SK-N-SH treated with all-trans-retinoic acid at 6 μM for 48 hours (cell line): ENCODE results near the gene BRD7.

Source experiments
- ATAC-seq: fragments of 200-7000 bp; cut with Tn5 transposase; 3 replicates; pipeline ENCODE4 v1.9.1; 2020; ENCODE audit warnings: mild to moderate bottlenecking, moderate library complexity
- BACH2 ChIP-seq: fragments of 250-450 bp; sonication (Bioruptor Pico); IDR thresholded peaks from 2 replicates; pipeline ENCODE4 v1.9.0; 2021; ENCODE audit warnings: mild to moderate bottlenecking, borderline replicate concordance
- CSDC2 ChIP-seq: fragments of 250-450 bp; sonication (Bioruptor Pico); IDR thresholded peaks from 2 replicates; pipeline ENCODE4 v1.5.0; 2020; ENCODE audit warnings: mild to moderate bottlenecking, moderate library complexity
- CSRNP3 ChIP-seq: fragments of 250-450 bp; sonication (Bioruptor Pico); IDR thresholded peaks from 2 replicates; pipeline ENCODE4 v1.5.1; 2021; ENCODE audit warnings: mild to moderate bottlenecking, moderate library complexity
- ESRRG ChIP-seq: fragments of 250-450 bp; sonication (Bioruptor Pico); IDR thresholded peaks from 2 replicates; pipeline ENCODE4 v1.6.1; 2021; ENCODE audit warnings: mild to moderate bottlenecking
- GLIS3 ChIP-seq: fragments of 250-450 bp; sonication (Bioruptor Pico); IDR thresholded peaks from 2 replicates; pipeline ENCODE4 v1.5.0; 2020; ENCODE audit warnings: mild to moderate bottlenecking, moderate library complexity
- ISL1 ChIP-seq: fragments of 250-450 bp; sonication (Bioruptor Pico); IDR thresholded peaks from 2 replicates; pipeline ENCODE4 v2.1.2; 2022; ENCODE audit warnings: mild to moderate bottlenecking, moderate library complexity
- OSR1 ChIP-seq: fragments of 250-450 bp; sonication (Bioruptor Pico); IDR thresholded peaks from 2 replicates; pipeline ENCODE4 v1.8.0; 2022; ENCODE audit warnings: moderate library complexity, mild to moderate bottlenecking, inconsistent platforms
- PATZ1 ChIP-seq: fragments of 250-450 bp; sonication (Bioruptor Pico); IDR thresholded peaks from 2 replicates; pipeline ENCODE4 v1.8.0; 2020; ENCODE audit warnings: mild to moderate bottlenecking, moderate library complexity, borderline replicate concordance
- PPARA ChIP-seq: fragments of 250-450 bp; sonication (Bioruptor Pico); IDR thresholded peaks from 2 replicates; pipeline ENCODE4 v1.5.0; 2020; ENCODE audit warnings: mild to moderate bottlenecking, borderline replicate concordance
- RARB ChIP-seq: fragments of 250-450 bp; sonication (Bioruptor Pico); IDR thresholded peaks from 2 replicates; pipeline ENCODE4 v1.8.0; 2021; ENCODE audit warnings: mild to moderate bottlenecking, moderate library complexity
- TCF4 ChIP-seq: fragments of 250-450 bp; sonication (Bioruptor Pico); IDR thresholded peaks from 2 replicates; pipeline ENCODE4 v1.8.0; 2021; ENCODE audit warnings: mild to moderate bottlenecking, moderate library complexity, borderline replicate concordance
- TOX ChIP-seq: fragments of 250-450 bp; sonication (Bioruptor Pico); IDR thresholded peaks from 2 replicates; pipeline ENCODE4 v1.8.0; 2021; ENCODE audit warnings: mild to moderate bottlenecking, moderate library complexity, borderline replicate concordance
- TSHZ2 ChIP-seq: fragments of 250-450 bp; sonication (Bioruptor Pico); IDR thresholded peaks from 2 replicates; pipeline ENCODE4 v1.5.0; 2020; ENCODE audit warnings: mild to moderate bottlenecking, moderate library complexity
- ZC3H10 ChIP-seq: fragments of 250-450 bp; sonication (Bioruptor Pico); IDR thresholded peaks from 2 replicates; pipeline ENCODE4 v1.5.1; 2021; ENCODE audit warnings: mild to moderate bottlenecking, moderate library complexity
- ZFP3 ChIP-seq: fragments of 250-450 bp; sonication (Bioruptor Pico); IDR thresholded peaks from 2 replicates; pipeline ENCODE4 v1.5.0; 2020; ENCODE audit warnings: mild to moderate bottlenecking, moderate library complexity
- ZFP30 ChIP-seq: fragments of 450-650 bp; formaldehyde crosslinking; IDR thresholded peaks from 2 replicates; pipeline ENCODE4 v1.5.0; 2022; ENCODE audit warnings: mild to moderate bottlenecking, moderate library complexity
- ZNF565 ChIP-seq: fragments of 450-650 bp; formaldehyde crosslinking; conservative IDR thresholded peaks from 2 replicates; pipeline ENCODE4 v1.5.0; 2020; ENCODE audit warnings: low read depth, mild to moderate bottlenecking, moderate library complexity
- ZNF70 ChIP-seq: fragments of 450-650 bp; formaldehyde crosslinking; IDR thresholded peaks from 2 replicates; pipeline ENCODE4 v1.5.0; 2020; ENCODE audit warnings: mild to moderate bottlenecking, moderate library complexity
- ZNF8 ChIP-seq: fragments of 450-650 bp; formaldehyde crosslinking; IDR thresholded peaks from 2 replicates; pipeline ENCODE4 v1.5.0; 2020; ENCODE audit warnings: mild to moderate bottlenecking, moderate library complexity

BRD7 gene

GRCh38 chr16:50306287-50306686, 62.5 kb downstream of the BRD7 start:
- TF ChIP-seq ESRRG (CRISPR knock-in tag), result no peak
- TF ChIP-seq ZNF70 (CRISPR knock-in tag), result no peak
- TF ChIP-seq OSR1 (CRISPR knock-in tag), result no peak
- TF ChIP-seq ISL1, result no peak
- no peak for TF ChIP-seq BACH2
- no peak for TF ChIP-seq ZFP3
- TF ChIP-seq ZNF8 (CRISPR knock-in tag), result no peak
- TF ChIP-seq CSDC2, result no peak
- no peak for TF ChIP-seq ZFP30
- TF ChIP-seq, all 23 proteins: peak for 0
- ATAC-seq, result no peak

GRCh38 chr16:50305441-50306061, 63.2 kb downstream of the BRD7 start:
- no peak for ATAC-seq
- TF ChIP-seq TOX (CRISPR knock-in tag) (no peak), RARB (no peak), ZNF565 (no peak), PPARA (CRISPR knock-in tag) (no peak), TCF4 (CRISPR knock-in tag) (no peak), TSHZ2 (CRISPR knock-in tag) (no peak), GLIS3 (no peak), PATZ1 (CRISPR knock-in tag) (no peak), ZNF8 (CRISPR knock-in tag) (no peak), ZFP3 (no peak), ESRRG (CRISPR knock-in tag) (no peak), ZC3H10 (CRISPR knock-in tag) (no peak)

- TF ChIP-seq ISL1 (no peak), CSDC2 (no peak), ESRRG (CRISPR knock-in tag) (no peak), ZNF565 (no peak), CSRNP3 (CRISPR knock-in tag) (no peak), PPARA (CRISPR knock-in tag) (no peak), PATZ1 (CRISPR knock-in tag) (no peak)
- TF ChIP-seq, all 23 proteins: peak for 0
- no peak for ATAC-seq
Observed at GRCh38 chr16:50304467-50305440, 64.0 kb downstream of the BRD7 start.
